ENCODE data around the gene CACHD1.

Gene CACHD1

GRCh38 chr1:64677532-64677931 is 207.6 kb downstream of the CACHD1 start:
- Histone ChIP-seq H3K27me3 (ENCODE audit: control insufficient read depth in 5 of 5, insufficient read depth in 4 of 5, low read length in 5 of 5) (no peaks in the 10 kb centered on the region), H3K9ac (ENCODE audit: low read length in 5 of 5) (no peak overlapping the region), H3K36me3 (ENCODE audit: control insufficient read depth in 5 of 5, insufficient read depth in 5 of 5, low read length in 5 of 5) (peaks cover 25 to 74% (median 60%) of the 10 kb centered on the region in 5 donors), H3K9me3 (ENCODE audit: control insufficient read depth in 5 of 5, low read length in 5 of 5) (no peaks in the 10 kb centered on the region), H3K4me1 (ENCODE audit: control insufficient read depth in 5 of 5, insufficient read depth in 5 of 5, low read length in 5 of 5) (peaks cover 0 to 15% (median 8%) of the 10 kb centered on the region in 5 donors), H3K27ac (ENCODE audit: low read depth, low read length) (no peak overlapping the region), H3K4me3 (ENCODE audit: low read depth in 1 of 5, low read length in 5 of 5) (no peak overlapping the region)

GRCh38 chr1:64678366-64678765 is 208.4 kb downstream of the CACHD1 start:
- H3K9me3 ChIP-seq (ENCODE audit: control insufficient read depth in 5 of 5, low read length in 5 of 5), result no peaks in the 10 kb centered on the region
- no peaks in the 10 kb centered on the region for H3K27me3 ChIP-seq (ENCODE audit: control insufficient read depth in 5 of 5, insufficient read depth in 4 of 5, low read length in 5 of 5)
- no peak overlapping the region for H3K4me3 ChIP-seq (ENCODE audit: low read depth in 1 of 5, low read length in 5 of 5)
- H3K36me3 ChIP-seq (ENCODE audit: control insufficient read depth in 5 of 5, insufficient read depth in 5 of 5, low read length in 5 of 5), result peaks cover 31 to 72% (median 53%) of the 10 kb centered on the region in 5 donors
- H3K9ac ChIP-seq (ENCODE audit: low read length in 5 of 5), result no peak overlapping the region
- no peak overlapping the region for H3K27ac ChIP-seq (ENCODE audit: low read depth, low read length)
- peaks cover 0 to 15% (median 8%) of the 10 kb centered on the region in 5 donors for H3K4me1 ChIP-seq (ENCODE audit: control insufficient read depth in 5 of 5, insufficient read depth in 5 of 5, low read length in 5 of 5)

GRCh38 chr1:64679177-64679576 is 209.2 kb downstream of the CACHD1 start:
- no peak overlapping the region for H3K9ac ChIP-seq (ENCODE audit: low read length in 5 of 5)
- peaks cover 30 to 76% (median 55%) of the 10 kb centered on the region in 5 donors for H3K36me3 ChIP-seq (ENCODE audit: control insufficient read depth in 5 of 5, insufficient read depth in 5 of 5, low read length in 5 of 5)
- H3K27ac ChIP-seq (ENCODE audit: low read depth, low read length), result no peak overlapping the region
- no peak overlapping the region for H3K4me3 ChIP-seq (ENCODE audit: low read depth in 1 of 5, low read length in 5 of 5)
- no peaks in the 10 kb centered on the region for H3K9me3 ChIP-seq (ENCODE audit: control insufficient read depth in 5 of 5, low read length in 5 of 5)
- peaks cover 0 to 15% (median 8%) of the 10 kb centered on the region in 5 donors for H3K4me1 ChIP-seq (ENCODE audit: control insufficient read depth in 5 of 5, insufficient read depth in 5 of 5, low read length in 5 of 5)
- no peaks in the 10 kb centered on the region for H3K27me3 ChIP-seq (ENCODE audit: control insufficient read depth in 5 of 5, insufficient read depth in 4 of 5, low read length in 5 of 5)

- no peaks in the 10 kb centered on the region for H3K27me3 ChIP-seq (ENCODE audit: control insufficient read depth in 5 of 5, insufficient read depth in 4 of 5, low read length in 5 of 5)
- no peak overlapping the region for H3K27ac ChIP-seq (ENCODE audit: low read depth, low read length)
- no peaks in the 10 kb centered on the region for H3K9me3 ChIP-seq (ENCODE audit: control insufficient read depth in 5 of 5, low read length in 5 of 5)
- peaks cover 29 to 80% (median 56%) of the 10 kb centered on the region in 5 donors for H3K36me3 ChIP-seq (ENCODE audit: control insufficient read depth in 5 of 5, insufficient read depth in 5 of 5, low read length in 5 of 5)
- H3K9ac ChIP-seq (ENCODE audit: low read length in 5 of 5), result no peak overlapping the region
- H3K4me1 ChIP-seq (ENCODE audit: control insufficient read depth in 5 of 5, insufficient read depth in 5 of 5, low read length in 5 of 5), result peaks cover 0 to 12% (median 8%) of the 10 kb centered on the region in 5 donors
- H3K4me3 ChIP-seq (ENCODE audit: low read depth in 1 of 5, low read length in 5 of 5), result no peak overlapping the region
These were observed 210.7 kb downstream of the CACHD1 start for GRCh38 chr1:64680599-64680998.

GRCh38 chr1:64681043-64681442 is 211.1 kb downstream of the CACHD1 start:
- H3K36me3 ChIP-seq (ENCODE audit: control insufficient read depth in 5 of 5, insufficient read depth in 5 of 5, low read length in 5 of 5), result peaks cover 29 to 82% (median 60%) of the 10 kb centered on the region in 5 donors

GRCh38 chr1:64683419-64683818 is 213.5 kb downstream of the CACHD1 start:
- no peak overlapping the region for H3K4me3 ChIP-seq (ENCODE audit: low read depth in 1 of 5, low read length in 5 of 5)
- no peak overlapping the region for H3K9ac ChIP-seq (ENCODE audit: low read length in 5 of 5)
- H3K27me3 ChIP-seq (ENCODE audit: control insufficient read depth in 5 of 5, insufficient read depth in 4 of 5, low read length in 5 of 5), result no peaks in the 10 kb centered on the region
- no peaks in the 10 kb centered on the region for H3K9me3 ChIP-seq (ENCODE audit: control insufficient read depth in 5 of 5, low read length in 5 of 5)
- no peak overlapping the region for H3K27ac ChIP-seq (ENCODE audit: low read depth, low read length)
- H3K4me1 ChIP-seq (ENCODE audit: control insufficient read depth in 5 of 5, insufficient read depth in 5 of 5, low read length in 5 of 5), result peaks cover 0 to 18% (median 5%) of the 10 kb centered on the region in 5 donors
- peaks cover 27 to 71% (median 48%) of the 10 kb centered on the region in 5 donors for H3K36me3 ChIP-seq (ENCODE audit: control insufficient read depth in 5 of 5, insufficient read depth in 5 of 5, low read length in 5 of 5)

More at GRCh38 chr1:64681043-64681442, 211.1 kb downstream of the CACHD1 start:
- Histone ChIP-seq H3K27ac (ENCODE audit: low read depth, low read length) (no peak overlapping the region), H3K9me3 (ENCODE audit: control insufficient read depth in 5 of 5, low read length in 5 of 5) (no peaks in the 10 kb centered on the region), H3K9ac (ENCODE audit: low read length in 5 of 5) (no peak overlapping the region), H3K4me1 (ENCODE audit: control insufficient read depth in 5 of 5, insufficient read depth in 5 of 5, low read length in 5 of 5) (peaks cover 0 to 11% (median 8%) of the 10 kb centered on the region in 5 donors), H3K4me3 (ENCODE audit: low read depth in 1 of 5, low read length in 5 of 5) (no peak overlapping the region), H3K27me3 (ENCODE audit: control insufficient read depth in 5 of 5, insufficient read depth in 4 of 5, low read length in 5 of 5) (no peaks in the 10 kb centered on the region)

GRCh38 chr1:64685217-64685616 is 215.3 kb downstream of the CACHD1 start:
- Histone ChIP-seq H3K27me3 (ENCODE audit: control insufficient read depth in 5 of 5, insufficient read depth in 4 of 5, low read length in 5 of 5) (no peaks in the 10 kb centered on the region), H3K9me3 (ENCODE audit: control insufficient read depth in 5 of 5, low read length in 5 of 5) (no peaks in the 10 kb centered on the region), H3K9ac (ENCODE audit: low read length in 5 of 5) (no peak overlapping the region), H3K4me1 (ENCODE audit: control insufficient read depth in 5 of 5, insufficient read depth in 5 of 5, low read length in 5 of 5) (peaks cover 0 to 18% (median 5%) of the 10 kb centered on the region in 5 donors), H3K36me3 (ENCODE audit: control insufficient read depth in 5 of 5, insufficient read depth in 5 of 5, low read length in 5 of 5) (peaks cover 28 to 65% (median 45%) of the 10 kb centered on the region in 5 donors), H3K4me3 (ENCODE audit: low read depth in 1 of 5, low read length in 5 of 5) (no peak overlapping the region), H3K27ac (ENCODE audit: low read depth, low read length) (no peak overlapping the region)

GRCh38 chr1:64685765-64686341 is 215.9 kb downstream of the CACHD1 start:
- no peak overlapping the region for H3K4me3 ChIP-seq (ENCODE audit: low read depth in 1 of 5, low read length in 5 of 5)
- no peaks in the 10 kb centered on the region for H3K27me3 ChIP-seq (ENCODE audit: control insufficient read depth in 5 of 5, insufficient read depth in 4 of 5, low read length in 5 of 5)
- no peaks in the 10 kb centered on the region for H3K9me3 ChIP-seq (ENCODE audit: control insufficient read depth in 5 of 5, low read length in 5 of 5)
- H3K4me1 ChIP-seq (ENCODE audit: control insufficient read depth in 5 of 5, insufficient read depth in 5 of 5, low read length in 5 of 5), result peaks cover 0 to 18% (median 5%) of the 10 kb centered on the region in 5 donors
- no peak overlapping the region for H3K27ac ChIP-seq (ENCODE audit: low read depth, low read length)
- peaks cover 27 to 64% (median 38%) of the 10 kb centered on the region in 5 donors for H3K36me3 ChIP-seq (ENCODE audit: control insufficient read depth in 5 of 5, insufficient read depth in 5 of 5, low read length in 5 of 5)
- no peak overlapping the region for H3K9ac ChIP-seq (ENCODE audit: low read length in 5 of 5)

- no peaks in the 10 kb centered on the region for H3K27me3 ChIP-seq (ENCODE audit: control insufficient read depth in 5 of 5, insufficient read depth in 4 of 5, low read length in 5 of 5)
- no peak overlapping the region for H3K27ac ChIP-seq (ENCODE audit: low read depth, low read length)
- no peak overlapping the region for H3K4me3 ChIP-seq (ENCODE audit: low read depth in 1 of 5, low read length in 5 of 5)
- no peaks in the 10 kb centered on the region for H3K9me3 ChIP-seq (ENCODE audit: control insufficient read depth in 5 of 5, low read length in 5 of 5)
- peaks cover 0 to 18% (median 4%) of the 10 kb centered on the region in 5 donors for H3K4me1 ChIP-seq (ENCODE audit: control insufficient read depth in 5 of 5, insufficient read depth in 5 of 5, low read length in 5 of 5)
- H3K36me3 ChIP-seq (ENCODE audit: control insufficient read depth in 5 of 5, insufficient read depth in 5 of 5, low read length in 5 of 5), result peaks cover 32 to 63% (median 39%) of the 10 kb centered on the region in 5 donors
- H3K9ac ChIP-seq (ENCODE audit: low read length in 5 of 5), result no peak overlapping the region
These were observed 217.1 kb downstream of the CACHD1 start for GRCh38 chr1:64686828-64687724.

Measured in subcutaneous abdominal adipose tissue (tissue), 5 donors.